Suprapubic skin (tissue), 3 donors: ENCODE data around the gene P4HA1.

Experiments
- CTCF ChIP-seq, 2 donors: fragments of 200-600 bp in 1 of 2; fragments of 450-650 bp in 1 of 2; sonication (generic) in 1 of 2; IDR thresholded peaks; one replicate each; pipeline ENCODE4 v1.5.1; 2016 to 2019; ENCODE audit warnings: antibody characterized with exemption in 2 of 2, mild to moderate bottlenecking in 1 of 2, moderate library complexity in 1 of 2
- EP300 ChIP-seq: sonication (generic); formaldehyde crosslinking; IDR thresholded peaks from one replicate; pipeline ENCODE4 v1.6.1; 2017; ENCODE audit warnings: antibody characterized with exemption
- POLR2A ChIP-seq, 2 donors: fragments of 450-650 bp; IDR thresholded peaks; one replicate each; pipeline ENCODE4 v1.6.1; 2017; ENCODE audit warnings: antibody characterized with exemption in 2 of 2, mild to moderate bottlenecking in 2 of 2, moderate library complexity in 2 of 2

GRCh38 chr10:73095481-73096021, 1.1 kb downstream of the P4HA1 start:
- TF ChIP-seq CTCF (IDR thresholded peaks at IDR 0.05) (no peak), POLR2A (IDR thresholded peaks at IDR 0.05) (no peak), EP300 (no peak)
